GM19467 (cell line): ENCODE data around the gene NUP62.

ENCODE experiments used
- ATAC-seq: cut with Tn5 transposase; IDR thresholded peaks from one replicate; pipeline ENCODE4 v1.9.1; 2021; ENCODE audit warnings: mild to moderate bottlenecking, moderate library complexity; ENCODE audit not compliant: unreplicated experiment

NUP62 gene

DNA sequence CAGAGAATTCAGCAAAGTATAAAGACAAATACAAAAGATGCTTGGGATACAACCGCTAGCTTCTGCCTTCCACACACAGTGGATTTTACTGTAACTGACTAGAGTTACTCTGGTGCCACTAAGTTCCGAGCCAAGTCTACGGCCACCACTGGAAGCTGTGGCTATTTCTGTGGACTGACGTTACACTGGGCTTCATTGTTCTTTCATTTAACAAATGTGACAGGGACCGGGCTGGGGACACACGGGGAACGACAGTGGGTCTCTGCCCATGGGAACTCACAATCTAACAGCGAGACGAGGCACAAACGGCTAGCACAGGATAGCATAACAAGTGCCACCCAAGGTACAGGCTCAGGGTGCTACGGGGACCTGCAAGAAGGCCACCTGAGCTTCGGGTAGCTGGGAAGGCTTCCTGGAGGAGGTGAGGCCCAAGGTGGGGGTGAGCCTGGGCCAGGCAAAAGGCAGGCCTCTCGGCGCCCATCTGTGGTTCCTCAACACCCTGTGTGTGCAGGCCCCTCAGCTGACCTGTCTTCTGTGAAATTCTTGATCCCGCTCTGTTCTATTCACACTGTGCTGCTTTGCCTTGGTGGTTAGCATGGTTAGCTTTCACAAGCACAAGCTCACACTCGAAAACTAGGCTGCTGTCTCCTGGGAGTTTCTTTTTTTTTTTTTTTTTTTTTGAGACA is 22.3 kb downstream of the NUP62 start:
- ATAC-seq: no peak

DNA sequence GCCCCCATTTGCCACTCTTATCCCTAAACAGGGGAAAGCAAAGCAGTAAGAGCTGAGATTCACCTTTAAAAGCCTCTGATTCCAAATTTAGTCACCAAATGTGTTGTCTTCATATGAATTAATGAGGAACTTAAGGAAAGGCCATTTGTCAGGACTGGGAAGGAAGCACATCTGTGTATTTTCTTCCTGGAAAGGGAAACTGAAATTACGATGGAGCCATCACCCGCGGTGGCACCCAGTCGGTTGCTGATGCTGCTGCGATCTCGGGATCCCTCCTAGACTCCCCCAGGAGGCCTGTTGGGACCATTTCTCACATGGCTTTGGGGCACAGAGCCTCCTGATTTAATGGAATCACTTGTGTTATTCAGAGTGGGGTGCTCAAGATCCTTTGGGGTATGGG is 25.2 kb downstream of the NUP62 start:
- ATAC-seq: no peak

DNA sequence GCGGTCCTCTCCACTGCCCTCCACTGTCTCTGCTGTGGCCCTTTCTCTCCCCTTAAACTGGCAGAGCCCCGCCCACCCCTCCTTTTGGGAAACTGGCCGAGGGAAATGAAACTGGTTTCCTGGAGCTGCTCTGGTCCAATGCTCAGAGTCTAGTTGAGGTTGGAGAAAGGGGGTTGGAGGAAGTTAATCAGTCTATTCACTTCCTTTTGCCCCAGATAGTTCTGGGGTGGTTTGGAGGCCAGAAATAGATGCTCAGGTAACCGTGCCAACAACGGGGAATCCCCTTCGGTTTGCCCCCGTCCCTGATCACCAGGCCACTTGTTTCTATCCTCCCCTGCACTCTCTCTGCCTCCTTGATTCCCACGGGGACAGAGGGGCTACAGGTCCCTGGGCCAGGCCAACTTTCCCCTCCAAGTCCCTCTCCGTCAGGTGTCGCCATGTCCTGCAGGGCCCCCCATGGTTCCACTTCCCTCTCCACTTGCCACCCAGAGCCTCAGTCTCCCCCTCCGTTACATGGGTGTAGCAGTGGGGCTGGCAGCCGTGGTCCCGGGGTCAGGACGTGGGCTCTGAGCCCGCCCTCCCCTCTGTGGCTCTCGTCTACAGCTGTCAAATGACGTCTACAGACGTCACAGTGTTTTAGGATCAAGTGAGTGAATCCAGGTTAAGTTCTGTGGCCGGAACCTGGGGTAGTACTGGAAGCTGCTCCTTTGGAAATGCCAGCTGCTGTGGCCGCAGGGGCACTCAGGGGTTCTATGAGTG is 32.3 kb downstream of the NUP62 start, which contains the start of gene IL4I1:
IL4I1 (minus strand) TSS at position 25 of the 759 bp plus-strand sequence. CDS start 727 bp downstream, outside the sequence.
- ATAC-seq: peak; percentile 52

DNA sequence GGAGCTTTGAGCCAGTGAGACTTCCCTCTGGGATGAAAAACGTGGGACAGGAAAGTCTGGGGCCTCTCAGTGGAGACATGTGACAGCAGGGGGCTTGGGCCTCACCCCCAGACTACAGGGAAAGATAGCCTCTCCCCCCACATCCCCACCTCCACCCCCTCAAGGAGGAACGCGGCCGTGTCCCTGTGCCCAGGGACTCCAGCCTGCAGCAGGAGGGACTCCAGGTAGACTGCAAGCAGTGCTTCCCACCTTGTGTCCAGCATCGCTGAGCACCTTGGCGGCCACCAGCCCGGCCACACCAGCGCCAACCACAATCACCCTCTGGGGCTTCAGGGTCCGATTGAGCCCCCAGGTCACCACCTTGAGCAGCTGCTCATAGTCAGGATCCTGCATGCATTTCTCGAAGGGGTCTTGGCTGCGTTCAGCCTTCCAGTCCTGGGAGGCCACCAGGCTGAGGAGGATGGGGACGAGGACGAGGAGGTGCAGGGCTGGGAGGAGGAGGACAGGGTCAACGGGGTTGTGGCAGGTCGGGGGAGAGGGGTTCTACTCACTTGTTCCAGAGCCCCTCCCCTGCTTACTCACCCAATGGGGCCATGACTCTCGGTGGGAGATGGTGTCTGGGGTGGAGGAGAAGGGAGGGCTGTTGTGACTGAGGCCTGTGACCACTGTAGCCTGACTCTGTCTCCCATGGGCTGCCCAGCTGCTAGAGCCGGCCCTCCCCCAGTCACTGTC is 33.6 kb downstream of the NUP62 start:
- no peak for ATAC-seq

DNA sequence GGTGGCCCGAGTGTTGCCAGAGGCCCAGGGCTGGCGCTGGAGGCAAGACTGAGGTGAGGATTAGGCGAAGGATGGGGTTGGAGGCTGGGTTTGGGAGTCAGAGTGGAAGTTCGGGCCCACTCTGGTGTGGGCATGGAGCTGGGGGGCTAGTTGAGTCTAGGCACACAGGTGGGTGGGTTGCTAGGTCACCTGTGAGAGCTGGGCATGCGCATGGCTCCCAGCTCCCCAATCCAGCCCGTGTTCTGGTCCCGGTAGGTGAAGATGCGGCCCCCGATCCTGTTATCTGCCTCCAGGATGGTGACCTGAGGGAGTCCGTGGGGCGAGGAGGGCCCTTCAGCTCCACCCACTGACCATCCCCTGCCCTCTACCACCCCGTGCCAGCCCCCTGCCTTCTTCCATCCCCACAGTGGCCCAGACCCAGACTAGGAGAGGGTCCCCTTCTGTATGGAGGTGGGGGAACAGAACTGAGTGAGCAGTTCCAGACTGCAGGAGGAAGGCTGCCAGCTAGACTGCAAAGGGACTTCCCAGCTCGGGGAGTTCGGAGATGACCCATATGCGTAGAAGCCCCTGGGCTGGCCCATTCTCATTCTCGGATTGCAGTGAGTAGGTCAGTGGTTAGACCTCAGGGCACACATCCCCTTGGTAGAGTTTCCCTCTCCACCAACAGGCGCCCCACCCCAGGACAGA is 34.3 kb downstream of the NUP62 start:
- ATAC-seq: no peak

DNA sequence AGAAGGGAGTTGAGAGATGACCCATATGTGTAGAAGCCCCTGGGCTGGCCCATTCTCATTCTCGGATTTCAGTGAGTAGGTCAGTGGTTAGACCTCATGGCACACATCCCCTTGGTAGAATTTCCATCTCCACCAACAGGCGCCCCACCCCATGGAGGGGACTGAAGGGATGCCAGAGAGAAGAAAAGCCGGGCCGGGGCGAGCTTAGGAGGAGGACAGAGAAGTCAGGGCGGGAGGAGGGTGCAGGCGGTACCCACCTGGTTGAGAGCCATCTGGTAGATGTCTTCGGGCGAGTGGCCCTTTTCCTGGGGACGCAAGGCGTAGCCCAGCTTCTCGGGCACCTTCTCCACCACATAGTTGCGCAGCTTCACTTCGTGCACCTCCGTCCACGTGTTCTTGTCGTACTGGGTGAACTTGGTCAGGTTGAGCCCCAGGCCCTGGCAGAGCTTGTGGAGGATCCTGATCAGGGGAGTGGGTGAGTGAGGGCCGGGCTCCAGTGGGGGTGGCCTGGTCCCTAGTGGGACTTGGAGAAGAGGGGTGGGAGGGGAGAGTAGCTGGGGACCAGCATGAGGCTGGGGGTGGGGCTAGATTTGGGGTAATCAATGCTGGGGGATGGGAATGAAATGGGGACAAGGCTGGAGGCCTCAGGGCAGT is 35.2 kb downstream of the NUP62 start:
- ATAC-seq: no peak

DNA sequence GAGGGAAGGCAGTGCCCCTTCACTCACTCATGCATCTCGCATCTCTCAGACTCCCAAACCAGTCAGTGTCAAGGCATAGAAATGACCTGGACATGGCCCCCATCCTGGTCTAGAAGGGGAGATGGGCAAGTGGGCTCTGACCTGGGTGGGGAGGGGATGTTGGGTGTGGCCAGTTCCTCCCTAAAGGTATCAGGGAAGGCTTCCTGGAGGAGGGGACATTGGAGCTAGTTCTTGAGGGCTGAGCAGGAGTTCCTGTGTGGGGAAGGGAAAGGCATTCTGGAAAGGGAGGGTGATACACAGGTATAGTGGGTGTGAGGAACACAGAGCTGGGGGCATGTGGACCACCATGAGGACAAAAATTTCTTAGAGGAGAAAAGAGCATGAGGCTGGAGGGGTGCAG is 36.6 kb downstream of the NUP62 start:
- no peak for ATAC-seq

DNA sequence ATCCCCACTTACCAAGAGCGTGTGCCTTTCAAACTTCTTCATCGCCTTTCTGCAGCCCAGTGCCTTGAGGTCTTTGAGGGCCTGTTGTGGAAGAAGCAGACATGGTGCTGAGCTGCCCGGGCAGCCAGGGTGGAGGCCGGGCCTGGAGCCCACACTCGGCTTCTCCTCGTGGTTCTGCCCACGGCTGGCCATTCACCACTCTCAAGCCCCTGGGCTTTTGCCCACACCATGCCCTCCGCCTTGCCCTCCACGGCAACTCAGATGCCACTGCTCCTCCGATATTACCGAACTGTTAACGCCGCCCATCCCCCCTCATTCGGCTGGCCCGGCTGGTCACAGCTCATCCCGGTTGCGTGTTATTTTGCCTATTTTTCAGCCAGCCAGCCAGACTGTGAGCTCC is 37.9 kb downstream of the NUP62 start:
- no peak for ATAC-seq

DNA sequence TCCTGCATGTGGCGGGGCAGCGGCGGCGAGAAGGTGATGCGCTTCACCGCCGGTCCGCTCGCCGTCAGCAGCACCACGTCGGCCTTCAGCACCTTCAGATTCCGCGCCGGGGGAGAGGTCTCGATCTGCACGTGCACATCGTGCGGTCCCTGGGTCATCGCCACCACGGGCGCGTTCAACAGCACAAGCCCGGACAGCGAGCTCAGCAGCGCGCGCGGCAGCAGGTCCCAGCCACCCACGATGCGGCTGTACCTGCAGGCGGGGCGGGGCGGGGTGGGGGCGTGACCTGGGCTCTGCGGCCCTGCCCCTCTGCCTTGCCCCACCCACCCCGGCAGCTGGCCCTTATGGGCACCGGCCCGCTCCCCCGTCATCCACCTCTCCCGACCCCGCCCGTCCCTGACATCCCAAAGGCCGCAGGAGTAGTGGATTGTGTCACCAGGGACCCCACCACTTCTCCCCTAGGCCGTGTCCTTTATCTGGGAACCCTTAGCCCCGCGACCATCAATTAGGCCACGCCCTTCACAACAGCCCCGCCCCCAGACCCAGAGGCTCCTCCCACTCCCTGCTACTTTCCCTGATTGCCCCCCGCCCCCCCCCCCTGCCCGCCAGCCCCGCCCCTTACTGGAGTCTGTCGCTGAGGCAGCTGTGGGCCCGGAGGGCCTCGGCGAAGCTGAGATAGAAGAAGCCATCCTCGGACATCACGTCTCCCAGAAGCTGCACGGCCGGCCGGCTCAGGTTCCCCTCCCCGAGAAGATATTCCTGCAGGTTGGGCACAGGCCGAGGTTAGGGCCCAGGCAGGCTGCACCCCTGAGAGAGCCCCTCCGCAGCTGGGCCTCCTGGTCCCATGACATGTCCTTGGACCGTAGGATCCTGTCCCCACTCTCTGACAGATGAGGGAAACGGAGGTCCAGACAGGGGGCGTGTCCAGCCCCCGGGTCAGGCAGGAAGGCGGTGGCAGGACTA is 38.7 kb downstream of the NUP62 start:
- ATAC-seq: no peak

DNA sequence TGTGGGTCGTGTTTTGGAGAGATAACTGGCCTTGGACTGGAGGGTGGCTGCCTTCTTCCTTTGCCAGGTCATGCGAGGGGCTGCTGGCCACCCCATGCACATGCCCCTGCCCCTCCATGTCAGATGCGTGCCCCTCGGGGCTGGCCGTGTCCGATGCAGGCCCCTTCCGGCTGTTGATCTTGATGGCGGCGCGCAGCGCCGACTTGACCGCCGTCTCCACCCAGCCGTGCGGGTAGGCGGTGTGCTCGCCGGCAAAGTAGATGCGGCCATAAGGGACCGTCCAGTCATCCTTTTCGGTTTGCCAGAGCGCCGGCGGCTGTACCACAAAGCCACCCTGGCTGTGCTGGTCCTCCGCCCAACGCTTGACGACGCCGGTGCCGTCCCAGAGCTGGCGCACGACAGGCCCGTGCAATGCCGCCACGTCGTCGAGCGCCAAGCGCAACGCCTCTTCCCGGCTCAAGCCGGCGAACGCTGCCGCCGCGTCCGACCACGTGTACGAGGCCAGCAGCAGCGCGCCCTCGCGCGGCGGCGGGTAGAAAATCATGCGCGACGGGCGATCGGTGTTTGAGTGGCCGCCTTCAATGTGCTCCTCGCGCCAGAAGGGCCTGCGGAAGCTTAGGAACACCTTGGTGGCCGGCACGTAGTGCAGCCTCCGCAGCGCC is 39.5 kb downstream of the NUP62 start:
- ATAC-seq: no peak

DNA sequence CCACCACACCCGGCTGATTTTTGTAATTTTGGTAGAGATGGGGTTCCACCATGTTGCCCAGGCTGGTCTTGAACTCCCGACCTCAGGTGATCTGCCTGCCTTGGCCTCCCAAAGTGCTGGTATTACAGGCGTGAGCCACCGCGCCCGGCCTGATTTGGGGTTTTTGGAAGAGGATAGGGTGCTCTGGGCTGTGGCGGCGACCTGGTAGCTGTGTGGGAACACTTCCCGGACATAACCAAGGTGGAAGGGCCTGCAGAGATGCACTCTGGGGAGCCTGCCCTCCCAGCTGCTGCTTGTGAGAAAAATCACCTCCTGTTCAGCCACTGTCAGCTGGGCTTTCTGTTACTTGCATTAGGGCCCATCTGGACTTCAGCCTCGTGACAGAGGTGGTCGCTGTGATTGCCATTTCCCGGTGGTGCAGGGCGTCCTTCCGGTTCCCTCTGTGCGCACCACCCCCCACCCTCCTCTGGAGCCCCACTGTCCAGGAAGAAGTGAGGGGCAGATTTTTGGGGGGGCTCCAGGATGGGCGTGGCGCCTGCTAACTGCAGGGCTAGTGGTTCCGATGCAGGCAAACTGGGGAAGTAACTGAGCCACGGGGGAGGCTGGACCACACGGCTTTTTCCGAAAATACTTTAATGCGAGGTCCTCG is 40.1 kb downstream of the NUP62 start:
- no peak for ATAC-seq

DNA sequence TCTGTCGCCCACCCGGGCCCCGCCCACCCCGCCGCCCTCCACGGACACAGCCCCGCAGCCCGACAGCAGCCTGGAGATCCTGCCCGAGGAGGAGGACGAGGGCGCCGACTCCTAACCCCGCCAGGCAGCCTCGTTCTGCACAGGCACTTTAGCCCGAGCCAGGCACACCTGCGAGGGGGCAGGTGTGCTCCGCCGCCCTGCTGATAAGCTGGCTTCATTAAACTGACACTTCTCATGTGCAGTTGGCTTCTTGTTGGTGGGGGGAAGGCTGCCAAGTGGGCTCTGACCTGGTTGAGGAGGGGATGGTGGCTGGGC is 40.8 kb downstream of the NUP62 start:
- ATAC-seq: no peak

DNA sequence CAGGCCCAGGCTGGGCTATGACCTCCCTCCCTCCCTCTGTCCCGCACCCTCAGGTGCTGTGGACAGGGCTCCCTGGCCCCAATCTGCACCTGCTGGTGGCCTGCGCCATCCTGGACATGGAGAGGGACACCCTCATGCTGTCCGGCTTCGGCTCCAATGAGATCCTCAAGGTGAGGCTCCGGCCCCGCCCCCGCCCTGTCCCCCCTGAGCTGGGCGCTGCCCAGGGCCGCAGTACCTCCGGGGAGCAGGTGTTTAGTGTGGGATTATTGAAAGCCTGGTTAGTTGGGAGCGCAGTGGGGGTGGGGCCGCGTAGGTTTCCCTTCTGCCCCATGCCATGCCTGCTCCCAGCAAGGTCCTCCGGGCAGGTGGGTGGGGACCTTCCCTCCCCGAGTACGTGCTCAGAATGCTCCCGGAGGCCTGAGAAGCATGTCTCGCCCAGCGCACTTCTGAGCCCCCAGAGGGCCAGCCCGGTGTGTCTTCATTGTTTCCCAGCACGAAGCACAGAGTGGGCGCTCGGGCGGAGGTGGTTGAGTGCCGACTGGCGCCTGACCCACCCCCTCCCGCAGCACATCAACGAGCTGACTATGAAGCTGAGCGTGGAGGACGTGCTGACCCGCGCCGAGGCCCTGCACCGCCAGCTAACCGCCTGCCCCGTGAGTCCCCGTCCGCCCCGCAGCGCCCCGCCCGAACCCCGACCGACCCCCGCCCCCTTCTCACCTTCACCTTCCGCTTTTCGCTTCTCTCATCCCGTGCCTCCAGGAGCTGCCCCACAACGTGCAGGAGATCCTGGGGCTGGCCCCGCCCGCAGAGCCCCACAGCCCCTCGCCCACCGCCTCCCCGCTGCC is 41.4 kb downstream of the NUP62 start:
- no peak for ATAC-seq

DNA sequence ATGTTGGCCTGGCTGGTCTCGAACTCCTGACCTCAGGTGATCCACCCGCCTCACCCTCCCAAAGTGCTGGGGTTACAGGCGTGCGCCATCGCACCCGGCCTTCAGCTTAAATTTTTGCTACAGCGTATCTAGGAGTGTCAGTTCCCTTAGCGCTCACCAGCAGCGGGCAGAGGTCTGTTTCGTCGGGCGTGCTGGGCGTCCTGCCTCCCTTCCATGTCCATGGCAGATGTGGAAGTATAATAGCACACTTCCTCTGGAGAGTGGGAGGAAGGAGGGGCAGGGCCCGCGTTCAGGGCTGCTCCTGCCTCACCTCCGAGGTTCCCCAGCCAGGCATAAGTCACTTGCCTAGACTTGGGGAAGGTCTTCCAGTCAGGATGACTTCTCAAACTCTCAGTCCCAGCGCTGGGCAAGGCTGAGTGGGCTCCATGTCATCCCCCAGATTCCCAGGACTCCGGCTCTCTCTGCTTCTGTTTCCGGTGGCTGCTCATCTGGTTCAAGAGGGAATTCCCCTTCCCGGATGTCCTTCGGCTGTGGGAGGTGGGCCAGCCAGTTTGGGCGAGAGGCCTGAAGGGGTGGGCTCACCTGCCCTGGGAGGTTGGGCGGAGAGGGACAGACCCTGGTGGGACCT is 42.2 kb downstream of the NUP62 start:
- no peak for ATAC-seq

DNA sequence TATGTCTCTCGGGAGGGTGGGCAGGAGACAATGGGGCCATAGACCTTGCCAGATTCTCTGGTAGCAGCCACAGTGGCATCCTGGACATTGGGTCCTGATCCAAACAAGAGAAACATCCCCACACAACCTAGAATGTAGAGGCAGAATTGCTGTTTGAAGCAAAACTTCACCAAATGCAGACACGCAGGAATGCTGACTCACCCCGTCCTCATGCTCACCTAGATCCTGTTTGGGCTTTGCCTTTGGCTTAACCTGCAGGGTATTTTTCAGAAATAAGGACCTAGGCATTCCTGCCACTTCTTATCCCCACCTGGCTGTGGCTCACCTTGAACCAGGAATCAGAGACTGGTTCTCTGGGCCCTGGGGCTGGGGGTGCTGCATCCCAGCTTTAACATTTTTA is 44.5 kb downstream of the NUP62 start:
- ATAC-seq: no peak

DNA sequence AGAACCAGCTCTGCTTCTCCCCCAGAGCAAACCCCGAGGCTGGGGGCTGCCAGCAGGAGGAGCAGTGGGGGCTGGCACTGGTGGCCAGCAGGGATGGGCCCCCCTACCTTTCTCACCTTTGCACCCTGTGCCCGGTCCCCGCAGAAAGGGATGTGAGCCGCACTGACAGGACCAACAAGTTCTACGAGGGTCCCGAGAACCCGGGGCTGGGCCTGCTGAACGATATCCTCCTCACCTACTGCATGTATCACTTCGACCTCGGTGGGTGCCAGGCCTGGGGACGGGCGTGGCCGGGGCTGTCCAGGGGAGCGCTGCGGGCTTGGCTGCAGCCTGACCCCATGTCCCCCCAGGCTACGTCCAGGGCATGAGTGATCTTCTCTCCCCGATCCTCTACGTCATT is 45.2 kb downstream of the NUP62 start:
- no peak for ATAC-seq

DNA sequence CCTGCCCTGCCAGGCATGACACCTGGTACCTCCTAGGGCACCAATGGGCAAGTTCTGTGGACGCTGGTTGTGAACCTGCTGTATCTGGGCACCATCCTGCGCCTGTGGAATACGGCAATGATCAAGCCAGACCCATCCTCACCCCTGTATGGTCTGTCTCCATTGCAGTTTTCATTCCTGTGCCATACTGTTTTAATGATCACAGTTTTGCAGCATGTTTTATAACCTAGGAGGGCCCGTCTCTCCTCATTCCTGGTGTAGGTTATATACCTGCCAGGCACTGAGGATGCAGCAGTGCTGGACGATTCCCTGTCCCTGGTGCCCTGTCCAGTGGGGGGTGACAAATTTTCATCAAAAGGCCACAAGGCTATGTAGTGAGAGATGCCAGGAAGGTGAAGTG is 46.2 kb downstream of the NUP62 start:
- no peak for ATAC-seq
